Activated T-cell treated with anti-CD3 and anti-CD28 coated beads for 1 hour (primary cell): ENCODE results near the gene DPF3.

Experiments used
- DNase-seq: peaks from one replicate; pipeline ENCODE4 v3.0.0-alpha.2; 2020; ENCODE audit warnings: low read depth

DPF3 gene

GRCh38 chr14:72615451-72616121, 278.3 kb downstream of the DPF3 start:
- no peak for DNase-seq

GRCh38 chr14:72614891-72615415, 278.9 kb downstream of the DPF3 start:
- no peak for DNase-seq

- DNase-seq, result no peak
These were observed 279.5 kb downstream of the DPF3 start for GRCh38 chr14:72614365-72614764.

GRCh38 chr14:72613975-72614319, 280.0 kb downstream of the DPF3 start:
- DNase-seq, result no peak

GRCh38 chr14:72613231-72613974, 280.5 kb downstream of the DPF3 start:
- DNase-seq, result no peak

GRCh38 chr14:72612041-72612440, 281.9 kb downstream of the DPF3 start:
- DNase-seq, result no peak

GRCh38 chr14:72611506-72611905, 282.4 kb downstream of the DPF3 start:
- DNase-seq, result no peak

GRCh38 chr14:72610831-72611200, 283.1 kb downstream of the DPF3 start:
- DNase-seq, result no peak

- no peak for DNase-seq
These were observed 283.6 kb downstream of the DPF3 start for GRCh38 chr14:72610096-72610830.

- DNase-seq, result no peak
These were observed 284.5 kb downstream of the DPF3 start for GRCh38 chr14:72609205-72609916.

GRCh38 chr14:72608391-72609204, 285.3 kb downstream of the DPF3 start:
- no peak for DNase-seq

- DNase-seq, result no peak
These were observed 286.3 kb downstream of the DPF3 start for GRCh38 chr14:72607386-72608130.

- DNase-seq, result no peak
These were observed 287.0 kb downstream of the DPF3 start for GRCh38 chr14:72606879-72607278.

- DNase-seq, result no peak
These were observed 288.0 kb downstream of the DPF3 start for GRCh38 chr14:72605921-72606220.

GRCh38 chr14:72605096-72605920, 288.6 kb downstream of the DPF3 start:
- DNase-seq, result no peak

GRCh38 chr14:72604133-72604532, 289.8 kb downstream of the DPF3 start:
- DNase-seq, result no peak

GRCh38 chr14:72603639-72604038, 290.3 kb downstream of the DPF3 start:
- DNase-seq, result no peak

- DNase-seq, result no peak
These were observed 293.2 kb downstream of the DPF3 start for GRCh38 chr14:72600551-72601330.
